Upper lobe of left lung (tissue), 4 donors: ENCODE measurements around the gene MEIS1.

Source experiments
- POLR2AphosphoS5 ChIP-seq, 2 donors: sonication (generic); formaldehyde crosslinking; IDR thresholded peaks; one replicate each; pipeline ENCODE4 v1.5.1; 2017; ENCODE audit warnings: antibody characterized with exemption in 2 of 2
- TF ChIP-seq, protein P1 (sequence below), 6 experiments: fragments of 450-650 bp in 4 of 6; fragments of 200-600 bp in 2 of 6; sonication (generic) in 2 of 6; IDR thresholded peaks; one replicate each; pipeline ENCODE4 v1.5.1; 2016 to 2019; ENCODE audit warnings: antibody characterized with exemption in 6 of 6

DNA sequence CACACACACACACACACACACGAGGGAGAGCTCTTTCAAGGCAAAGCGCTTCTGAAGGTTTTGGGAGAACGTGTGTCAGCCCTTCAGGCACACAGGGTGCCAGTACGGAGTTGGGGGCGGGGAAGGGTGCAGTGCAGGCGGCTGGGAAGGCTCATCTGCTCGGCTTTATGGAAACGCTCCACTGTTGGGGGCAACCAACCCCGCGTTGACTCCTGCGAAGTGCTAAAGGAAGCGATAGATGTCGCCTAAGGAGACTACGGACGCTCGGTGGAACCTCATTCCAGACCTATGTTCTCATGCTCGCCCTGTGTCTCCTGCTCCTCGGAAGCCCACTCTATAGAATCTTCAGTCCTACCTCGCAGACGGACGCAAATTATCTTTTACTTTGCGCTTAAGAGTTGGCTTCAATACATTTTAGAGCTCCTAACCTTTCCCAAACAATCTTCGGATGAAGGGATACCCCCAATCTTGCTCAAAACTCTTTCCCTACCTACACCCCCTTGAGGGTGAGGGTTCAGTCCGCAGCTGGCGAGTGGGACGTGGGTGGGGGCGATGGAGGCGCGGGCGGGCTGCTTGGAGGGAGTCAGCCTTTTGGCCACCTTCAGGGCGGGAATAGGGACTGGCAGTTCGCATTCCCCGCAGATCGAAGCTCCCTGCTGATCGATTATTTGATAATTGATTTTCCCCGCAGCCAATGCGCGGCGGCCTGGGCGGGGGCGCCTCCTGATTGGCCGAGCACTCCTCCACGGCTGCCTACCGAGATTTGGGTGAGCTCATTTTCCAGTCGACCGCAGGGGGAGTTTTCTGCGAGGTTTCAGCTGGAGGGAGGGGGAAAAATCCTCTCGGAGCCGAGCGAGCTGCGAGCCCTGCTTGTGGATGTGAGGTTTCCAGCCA lies 1.9 kb upstream of the MEIS1 start:
- TF ChIP-seq, protein P1, sequence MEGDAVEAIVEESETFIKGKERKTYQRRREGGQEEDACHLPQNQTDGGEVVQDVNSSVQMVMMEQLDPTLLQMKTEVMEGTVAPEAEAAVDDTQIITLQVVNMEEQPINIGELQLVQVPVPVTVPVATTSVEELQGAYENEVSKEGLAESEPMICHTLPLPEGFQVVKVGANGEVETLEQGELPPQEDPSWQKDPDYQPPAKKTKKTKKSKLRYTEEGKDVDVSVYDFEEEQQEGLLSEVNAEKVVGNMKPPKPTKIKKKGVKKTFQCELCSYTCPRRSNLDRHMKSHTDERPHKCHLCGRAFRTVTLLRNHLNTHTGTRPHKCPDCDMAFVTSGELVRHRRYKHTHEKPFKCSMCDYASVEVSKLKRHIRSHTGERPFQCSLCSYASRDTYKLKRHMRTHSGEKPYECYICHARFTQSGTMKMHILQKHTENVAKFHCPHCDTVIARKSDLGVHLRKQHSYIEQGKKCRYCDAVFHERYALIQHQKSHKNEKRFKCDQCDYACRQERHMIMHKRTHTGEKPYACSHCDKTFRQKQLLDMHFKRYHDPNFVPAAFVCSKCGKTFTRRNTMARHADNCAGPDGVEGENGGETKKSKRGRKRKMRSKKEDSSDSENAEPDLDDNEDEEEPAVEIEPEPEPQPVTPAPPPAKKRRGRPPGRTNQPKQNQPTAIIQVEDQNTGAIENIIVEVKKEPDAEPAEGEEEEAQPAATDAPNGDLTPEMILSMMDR (IDR thresholded peaks at IDR 0.05), result peak in 3 of 6 experiments; percentile 8 to 29 (median 26)
- peak; percentile 43 to 73 for TF ChIP-seq POLR2AphosphoS5 (IDR thresholded peaks at IDR 0.05)
